ENCODE results near the gene ADGRG3. TPM values are rescaled to one million over a fixed set of nuclear protein-coding genes. Genes with fewer than 3 reads are reported as not detected.

ADGRG3 gene
- total and polyA plus RNA-seq, 2 of the 13 experiments (the other 11 are each of a cell fraction or from before 2014, with no cell fraction given) = 2.7 to 11.8 TPM

DNA sequence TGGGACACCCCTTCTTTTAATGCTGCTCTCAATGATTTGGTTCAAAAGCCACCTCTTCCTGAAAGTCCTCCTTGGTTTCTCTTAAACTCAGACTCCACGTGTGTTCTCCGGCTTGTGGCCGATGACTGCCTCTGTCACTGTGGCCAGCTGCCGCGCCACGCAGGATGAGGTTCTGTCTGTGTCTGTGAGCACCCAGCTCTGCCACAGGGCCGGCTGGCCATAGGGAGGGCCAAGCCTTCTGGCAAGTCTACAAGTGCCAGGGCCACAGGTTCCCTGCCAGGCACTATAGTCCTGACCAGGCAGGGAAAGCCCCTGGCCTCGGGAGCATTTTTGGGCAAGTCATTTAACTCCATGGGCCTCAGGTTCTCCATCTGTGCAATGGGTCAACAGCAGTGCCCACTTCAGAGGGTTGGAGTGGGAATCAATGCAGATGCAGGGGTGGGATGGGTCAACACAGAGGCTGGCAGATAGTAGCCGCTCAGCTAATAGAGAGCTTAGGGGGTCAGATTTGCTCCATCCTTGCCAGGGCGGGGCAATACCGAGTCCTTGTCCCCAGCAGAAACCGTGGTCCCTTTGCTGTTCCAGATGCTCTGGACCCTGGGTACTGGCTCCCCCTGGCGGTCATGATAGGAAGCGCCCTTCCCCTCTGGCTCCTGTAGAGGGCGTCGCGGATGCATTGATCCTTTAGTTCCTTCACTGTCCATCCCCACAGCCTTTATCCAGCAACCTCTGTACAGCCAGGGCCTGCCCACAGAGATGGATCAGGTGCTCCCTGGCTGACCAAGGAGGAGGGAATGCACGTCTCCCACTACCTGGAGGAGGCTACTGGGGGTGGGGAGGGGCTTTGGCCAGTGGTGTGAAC, 19.3 kb upstream of the ADGRG3 start (continued):
- TF ChIP-seq DDIT3 (CRISPR knock-in tag; IDR thresholded peaks at IDR 0.05) = no peak
- TF ChIP-seq NONO (IDR thresholded peaks at IDR 0.05) = no peak
- TF ChIP-seq NONO (CRISPR knock-in tag; conservative IDR thresholded peaks at IDR 0.05) = peak; percentile 90
- TF ChIP-seq FLYWCH1 (CRISPR knock-in tag; IDR thresholded peaks at IDR 0.05) = no peak
- peak; percentile 100 for TF ChIP-seq SMC3 (IDR thresholded peaks at IDR 0.05; ENCODE audit: low read length)
- peak in 1 of 2 experiments; percentile 86; a peak in 2 of 4 replicates for TF ChIP-seq KLF16 (CRISPR knock-in tag; IDR thresholded peaks at IDR 0.05)
- TF ChIP-seq MYC (CRISPR knock-in tag; IDR thresholded peaks at IDR 0.05; ENCODE audit: borderline replicate concordance) = peak; percentile 64; the same call in 1 of the 2 replicates
- no peak; the same call in none of the 2 replicates for TF ChIP-seq ADNP (CRISPR knock-in tag; IDR thresholded peaks at IDR 0.05)
- TF ChIP-seq ATF3 (CRISPR knock-in tag; IDR thresholded peaks at IDR 0.05) = peak; percentile 28; the same call in 1 of the 2 replicates
- TF ChIP-seq ZNF850 (CRISPR knock-in tag; conservative IDR thresholded peaks at IDR 0.05) = no peak
- TF ChIP-seq, protein P1, sequence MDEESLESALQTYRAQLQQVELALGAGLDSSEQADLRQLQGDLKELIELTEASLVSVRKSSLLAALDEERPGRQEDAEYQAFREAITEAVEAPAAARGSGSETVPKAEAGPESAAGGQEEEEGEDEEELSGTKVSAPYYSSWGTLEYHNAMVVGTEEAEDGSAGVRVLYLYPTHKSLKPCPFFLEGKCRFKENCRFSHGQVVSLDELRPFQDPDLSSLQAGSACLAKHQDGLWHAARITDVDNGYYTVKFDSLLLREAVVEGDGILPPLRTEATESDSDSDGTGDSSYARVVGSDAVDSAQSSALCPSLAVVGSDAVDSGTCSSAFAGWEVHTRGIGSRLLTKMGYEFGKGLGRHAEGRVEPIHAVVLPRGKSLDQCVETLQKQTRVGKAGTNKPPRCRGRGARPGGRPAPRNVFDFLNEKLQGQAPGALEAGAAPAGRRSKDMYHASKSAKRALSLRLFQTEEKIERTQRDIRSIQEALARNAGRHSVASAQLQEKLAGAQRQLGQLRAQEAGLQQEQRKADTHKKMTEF (CRISPR knock-in tag; IDR thresholded peaks at IDR 0.05) = peak; percentile 59; the same call in 1 of the 2 replicates
- no peak for TF ChIP-seq IRF1 (CRISPR knock-in tag; IDR thresholded peaks at IDR 0.05; ENCODE audit: low read depth)
- peak; percentile 68 for TF ChIP-seq KDM4B (CRISPR knock-in tag; IDR thresholded peaks at IDR 0.05)
- no peak for TF ChIP-seq NR3C1 (CRISPR knock-in tag; IDR thresholded peaks at IDR 0.05)
- TF ChIP-seq, protein P2, sequence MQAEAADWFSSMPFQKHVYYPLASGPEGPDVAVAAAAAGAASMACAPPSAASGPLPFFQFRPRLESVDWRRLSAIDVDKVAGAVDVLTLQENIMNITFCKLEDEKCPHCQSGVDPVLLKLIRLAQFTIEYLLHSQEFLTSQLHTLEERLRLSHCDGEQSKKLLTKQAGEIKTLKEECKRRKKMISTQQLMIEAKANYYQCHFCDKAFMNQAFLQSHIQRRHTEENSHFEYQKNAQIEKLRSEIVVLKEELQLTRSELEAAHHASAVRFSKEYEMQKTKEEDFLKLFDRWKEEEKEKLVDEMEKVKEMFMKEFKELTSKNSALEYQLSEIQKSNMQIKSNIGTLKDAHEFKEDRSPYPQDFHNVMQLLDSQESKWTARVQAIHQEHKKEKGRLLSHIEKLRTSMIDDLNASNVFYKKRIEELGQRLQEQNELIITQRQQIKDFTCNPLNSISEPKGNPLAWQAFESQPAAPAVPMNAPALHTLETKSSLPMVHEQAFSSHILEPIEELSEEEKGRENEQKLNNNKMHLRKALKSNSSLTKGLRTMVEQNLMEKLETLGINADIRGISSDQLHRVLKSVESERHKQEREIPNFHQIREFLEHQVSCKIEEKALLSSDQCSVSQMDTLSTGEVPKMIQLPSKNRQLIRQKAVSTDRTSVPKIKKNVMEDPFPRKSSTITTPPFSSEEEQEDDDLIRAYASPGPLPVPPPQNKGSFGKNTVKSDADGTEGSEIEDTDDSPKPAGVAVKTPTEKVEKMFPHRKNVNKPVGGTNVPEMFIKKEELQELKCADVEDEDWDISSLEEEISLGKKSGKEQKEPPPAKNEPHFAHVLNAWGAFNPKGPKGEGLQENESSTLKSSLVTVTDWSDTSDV (CRISPR knock-in tag; IDR thresholded peaks at IDR 0.05) = no peak
- TF ChIP-seq, protein P3, sequence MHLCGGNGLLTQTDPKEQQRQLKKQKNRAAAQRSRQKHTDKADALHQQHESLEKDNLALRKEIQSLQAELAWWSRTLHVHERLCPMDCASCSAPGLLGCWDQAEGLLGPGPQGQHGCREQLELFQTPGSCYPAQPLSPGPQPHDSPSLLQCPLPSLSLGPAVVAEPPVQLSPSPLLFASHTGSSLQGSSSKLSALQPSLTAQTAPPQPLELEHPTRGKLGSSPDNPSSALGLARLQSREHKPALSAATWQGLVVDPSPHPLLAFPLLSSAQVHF (CRISPR knock-in tag; IDR thresholded peaks at IDR 0.05) = no peak
- TF ChIP-seq ZNF451 (CRISPR knock-in tag; IDR thresholded peaks at IDR 0.05) = peak; percentile 73
- peak; percentile 5; the same call in 1 of the 2 replicates for TF ChIP-seq ZNF383 (CRISPR knock-in tag; IDR thresholded peaks at IDR 0.05; ENCODE audit: borderline replicate concordance)
- no peak for TF ChIP-seq TBP (CRISPR knock-in tag; IDR thresholded peaks at IDR 0.05)
- TF ChIP-seq DR1 (CRISPR knock-in tag; IDR thresholded peaks at IDR 0.05) = no peak
- TF ChIP-seq NR2F6 (IDR thresholded peaks at IDR 0.05) = no peak
- peak; percentile 74; the same call in 1 of the 2 replicates for TF ChIP-seq NR2F6 (CRISPR knock-in tag; IDR thresholded peaks at IDR 0.05)
- peak; percentile 43; the same call in 1 of the 2 replicates for TF ChIP-seq ZNF121 (CRISPR knock-in tag; IDR thresholded peaks at IDR 0.05)
- TF ChIP-seq CEBPG (CRISPR knock-in tag; IDR thresholded peaks at IDR 0.05) = no peak
- TF ChIP-seq ZNF747 (CRISPR knock-in tag; IDR thresholded peaks at IDR 0.05; ENCODE audit: borderline replicate concordance) = no peak
- no peak for TF ChIP-seq ZNF317 (CRISPR knock-in tag; IDR thresholded peaks at IDR 0.05)

Measured in HepG2 (cell line).